Mucosa of descending colon (tissue), 3 donors: Measurements from ENCODE around the gene TTC27. TPM values are rescaled to one million over a fixed set of nuclear protein-coding genes. Genes with fewer than 3 reads are reported as not detected.
A peak's percentile ranks its signal among the peaks of the same experiment; 100 is the strongest.

Experiments used
- ATAC-seq: fragments of 200-7000 bp; cut with Tn5 transposase; one replicate; pipeline ENCODE4 v1.9.1; 2020; ENCODE audit warnings: mild to moderate bottlenecking, moderate library complexity
- DNase-seq, 3 donors: peaks; one replicate each; pipeline ENCODE4 v3.0.0-alpha.2; 2020
- H3K36me3 ChIP-seq: fragments of 200-600 bp; one replicate; pipeline ENCODE4 v1.8.0; 2021; ENCODE audit warnings: low read depth, mild to moderate bottlenecking
- H3K4me1 ChIP-seq: fragments of 200-600 bp; one replicate; pipeline ENCODE4 v1.8.0; 2021; ENCODE audit warnings: low read depth, mild to moderate bottlenecking
- H3K4me3 ChIP-seq: fragments of 200-600 bp; one replicate; pipeline ENCODE4 v1.8.0; 2021; ENCODE audit warnings: mild to moderate bottlenecking
- H3K9me3 ChIP-seq: fragments of 200-600 bp; one replicate; pipeline ENCODE4 v1.8.0; 2021; ENCODE audit warnings: mild to moderate bottlenecking
- intact Hi-C, 2 donors: fragments of 100-400 bp; cut with DNase I in 1 of 2; cut with micrococcal nuclease in 1 of 2; formaldehyde crosslinking; loops; one replicate each; pipeline versions ENCODE4 v1.11.0 to v1.11.1; 2022; cut with DNase I, micrococcal nuclease
- total RNA-seq, 3 donors: library from RNA; stranded (reverse); fragmentation: NEBNext Ultra II Directional in 2 of 3; extraction: Animal tissue kit (Norgen Biotek cat#: 25700) in 2 of 3; gene quantifications; one replicate each; pipeline versions ENCODE4 v1.2.1 to v1.2.4, GENCODE V29; 2021 to 2023
- TF ChIP-seq, protein P1 (sequence below): fragments of 200-600 bp; IDR thresholded peaks from one replicate; pipeline ENCODE4 v1.8.0; 2022; ENCODE audit warnings: antibody characterized with exemption, mild to moderate bottlenecking
- donor health status: DM: no; HTN: no; CAD: no; lungs with moderate emphysema.
- donor health status: DM: no; HTN: no; CAD: no.
- donor health status: DM: no; HTN: yes; CAD: no.

TTC27 gene
- total RNA-seq, 3 donors from 2014 or later: 10.2 to 13.3 (median 12.4) TPM

DNA sequence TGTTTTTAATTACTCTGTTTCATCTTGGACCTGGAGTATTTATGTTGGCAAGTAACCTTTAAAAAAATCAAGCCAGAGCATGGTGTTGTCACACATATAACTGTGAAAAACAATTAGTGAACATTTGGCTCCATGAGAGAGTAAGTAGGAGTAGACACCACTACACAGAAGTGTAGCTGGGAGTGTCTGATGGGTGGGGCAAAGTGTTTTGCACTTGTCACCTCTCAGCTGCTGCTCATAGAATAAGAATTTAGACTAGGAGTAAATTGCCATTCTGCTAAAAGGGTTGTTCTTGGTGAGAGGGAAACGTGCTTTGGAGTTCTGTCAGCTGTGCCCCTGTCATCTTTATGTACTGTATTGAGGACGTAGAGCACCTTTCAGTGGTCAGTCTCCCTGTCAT, 114.5 kb downstream of the TTC27 start:
- intact Hi-C loops: no loop called here
- Histone ChIP-seq H3K4me3 (no peak overlapping the region), H3K9me3 (no peaks in the 10 kb centered on the region), H3K36me3 (no peaks in the 10 kb centered on the region), H3K4me1 (no peaks in the 10 kb centered on the region)
- DNase-seq (peak in 1 of 3 donors; percentile 8), ATAC-seq (no peak)
- TF ChIP-seq, protein P1, sequence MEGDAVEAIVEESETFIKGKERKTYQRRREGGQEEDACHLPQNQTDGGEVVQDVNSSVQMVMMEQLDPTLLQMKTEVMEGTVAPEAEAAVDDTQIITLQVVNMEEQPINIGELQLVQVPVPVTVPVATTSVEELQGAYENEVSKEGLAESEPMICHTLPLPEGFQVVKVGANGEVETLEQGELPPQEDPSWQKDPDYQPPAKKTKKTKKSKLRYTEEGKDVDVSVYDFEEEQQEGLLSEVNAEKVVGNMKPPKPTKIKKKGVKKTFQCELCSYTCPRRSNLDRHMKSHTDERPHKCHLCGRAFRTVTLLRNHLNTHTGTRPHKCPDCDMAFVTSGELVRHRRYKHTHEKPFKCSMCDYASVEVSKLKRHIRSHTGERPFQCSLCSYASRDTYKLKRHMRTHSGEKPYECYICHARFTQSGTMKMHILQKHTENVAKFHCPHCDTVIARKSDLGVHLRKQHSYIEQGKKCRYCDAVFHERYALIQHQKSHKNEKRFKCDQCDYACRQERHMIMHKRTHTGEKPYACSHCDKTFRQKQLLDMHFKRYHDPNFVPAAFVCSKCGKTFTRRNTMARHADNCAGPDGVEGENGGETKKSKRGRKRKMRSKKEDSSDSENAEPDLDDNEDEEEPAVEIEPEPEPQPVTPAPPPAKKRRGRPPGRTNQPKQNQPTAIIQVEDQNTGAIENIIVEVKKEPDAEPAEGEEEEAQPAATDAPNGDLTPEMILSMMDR: no peak

DNA sequence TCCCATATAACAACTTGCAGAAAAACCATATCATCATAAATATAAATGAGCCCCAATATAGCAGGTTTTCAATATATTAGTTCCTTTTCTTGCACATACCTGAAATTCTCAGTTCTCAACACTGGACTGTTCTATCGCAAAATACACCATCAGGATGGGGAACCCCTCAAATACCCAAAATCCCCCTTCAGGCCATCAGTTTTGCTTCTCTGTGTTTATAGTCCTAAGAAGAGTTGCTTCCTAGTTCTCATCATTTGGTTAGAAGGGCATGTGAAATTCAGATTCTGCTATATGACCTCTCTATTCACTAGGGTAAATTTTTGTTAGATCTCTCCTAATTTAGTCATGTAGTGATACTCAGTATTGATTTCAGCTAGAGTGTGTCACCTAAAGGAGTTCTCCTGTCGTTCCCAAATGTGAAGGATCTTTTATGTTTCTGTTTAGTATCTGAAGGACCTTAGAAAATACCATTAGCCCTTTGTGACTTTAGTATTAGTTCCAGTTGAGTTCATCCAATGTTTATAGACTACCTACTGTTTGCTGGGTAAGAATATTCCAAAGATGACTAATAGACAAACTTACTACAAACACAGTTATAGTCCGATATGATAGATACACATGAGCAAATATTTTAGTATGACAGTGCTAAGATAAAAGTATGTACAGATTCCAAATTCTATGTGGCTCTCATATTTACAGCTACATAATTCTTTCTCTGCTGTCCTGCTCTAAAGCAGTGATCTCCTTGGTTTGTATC, 115.8 kb downstream of the TTC27 start:
- no peaks in the 10 kb centered on the region for H3K36me3 ChIP-seq
- intact Hi-C loops: no loop called here
- H3K4me1 ChIP-seq: no peaks in the 10 kb centered on the region
- no peak for DNase-seq
- no peak for ATAC-seq
- TF ChIP-seq, protein P1: no peak
- no peak overlapping the region for H3K4me3 ChIP-seq
- no peaks in the 10 kb centered on the region for H3K9me3 ChIP-seq

DNA sequence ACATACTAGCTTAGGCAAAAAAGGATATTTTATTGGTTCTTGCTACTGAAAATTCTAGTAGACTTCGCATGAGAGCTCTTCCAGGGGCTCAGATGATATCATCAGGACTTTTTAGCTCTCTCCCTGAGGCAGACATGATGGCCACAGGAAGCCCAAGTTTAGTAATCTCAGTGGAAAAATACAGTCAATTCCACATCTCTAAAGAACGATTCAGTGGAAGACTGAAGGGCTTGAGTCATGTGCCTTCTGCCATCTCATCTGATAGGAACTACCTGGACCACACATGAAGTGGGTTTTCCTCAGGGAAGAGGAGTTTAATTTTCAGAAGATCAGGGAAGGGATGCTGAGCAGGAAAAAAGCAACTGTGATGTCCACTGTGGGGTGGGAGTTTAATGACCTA, 117.3 kb downstream of the TTC27 start:
- H3K4me3 ChIP-seq: no peak overlapping the region
- no peak for ATAC-seq
- H3K9me3 ChIP-seq: no peaks in the 10 kb centered on the region
- no peak for DNase-seq
- intact Hi-C loops: no loop called here
- no peaks in the 10 kb centered on the region for H3K36me3 ChIP-seq
- TF ChIP-seq, protein P1: no peak
- H3K4me1 ChIP-seq: no peaks in the 10 kb centered on the region

DNA sequence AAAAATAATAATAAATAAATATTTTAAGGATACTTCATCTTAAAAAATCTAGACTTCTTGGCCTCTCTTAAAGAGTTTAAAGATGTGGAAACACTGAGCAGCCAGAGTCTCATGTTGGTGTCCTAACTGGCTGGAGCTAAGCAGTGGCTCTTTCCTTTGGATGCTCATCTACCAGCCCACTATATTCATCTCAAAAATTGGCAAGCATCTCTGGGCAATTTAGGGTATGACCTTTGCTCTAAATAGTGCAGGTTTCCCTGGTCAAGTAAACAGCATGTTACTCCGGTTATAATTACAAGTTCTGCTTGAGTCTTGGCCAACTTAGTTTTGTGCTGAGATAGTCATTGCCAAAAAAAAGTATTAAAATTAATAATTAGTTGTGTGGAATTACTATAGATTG, 117.8 kb downstream of the TTC27 start:
- no peak for DNase-seq
- Histone ChIP-seq H3K9me3 (no peaks in the 10 kb centered on the region), H3K4me3 (no peak overlapping the region), H3K36me3 (no peaks in the 10 kb centered on the region), H3K4me1 (no peaks in the 10 kb centered on the region)
- intact Hi-C loops: no loop called here
- TF ChIP-seq, protein P1: no peak
- ATAC-seq: no peak

DNA sequence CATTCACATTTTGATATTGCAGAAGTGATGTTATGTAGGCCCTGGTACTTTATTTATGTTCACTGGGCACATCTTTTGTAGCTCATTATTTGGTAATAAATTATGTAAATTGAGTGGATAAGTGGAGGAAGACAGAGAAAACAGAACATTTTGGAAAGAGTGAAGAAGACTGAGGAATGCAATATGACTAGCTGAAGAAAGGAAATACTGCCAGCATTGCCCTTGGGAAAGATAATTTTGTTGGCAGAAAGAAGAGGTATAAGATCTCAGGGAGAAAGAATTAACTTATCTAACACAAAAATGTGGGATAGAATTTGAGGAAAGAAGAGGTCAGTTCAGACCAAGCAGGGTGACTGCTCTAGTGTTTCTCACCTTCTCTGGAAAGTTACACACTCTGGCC, 118.8 kb downstream of the TTC27 start:
- Histone ChIP-seq H3K36me3 (no peaks in the 10 kb centered on the region), H3K4me1 (no peaks in the 10 kb centered on the region), H3K9me3 (no peaks in the 10 kb centered on the region), H3K4me3 (no peak overlapping the region)
- intact Hi-C loops: no loop called here
- no peak for DNase-seq
- TF ChIP-seq, protein P1: no peak
- no peak for ATAC-seq
